ENCODE measurements around the gene MORC3.
"Not testable (repeated sequence)": the region's sequence is repeated elsewhere in the genome, so short reads cannot be mapped to it uniquely, and the experiment has no call there.

DNA sequence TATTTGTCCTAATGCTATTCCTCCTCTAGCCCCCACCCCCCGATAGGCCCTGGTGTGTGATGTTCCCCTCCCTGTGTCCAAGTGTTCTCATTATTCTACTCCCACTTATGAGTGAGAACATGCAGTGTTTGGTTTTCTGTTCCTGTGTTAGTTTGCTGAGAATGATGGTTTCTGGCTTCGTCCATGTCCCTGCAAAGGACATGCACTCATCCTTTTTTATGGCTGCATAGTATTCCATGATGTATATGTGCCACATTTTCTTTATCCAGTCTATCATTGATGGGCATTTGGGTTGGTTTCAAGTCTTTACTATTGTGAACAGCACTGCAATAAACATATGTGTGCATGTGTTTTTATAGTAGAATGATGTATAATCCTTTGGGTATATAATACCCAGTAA lies 6.6 kb upstream of the MORC3 start:
- not testable (repeated sequence) for TF ChIP-seq POLR2A (IDR thresholded peaks at IDR 0.05)
- TF ChIP-seq, protein P1, sequence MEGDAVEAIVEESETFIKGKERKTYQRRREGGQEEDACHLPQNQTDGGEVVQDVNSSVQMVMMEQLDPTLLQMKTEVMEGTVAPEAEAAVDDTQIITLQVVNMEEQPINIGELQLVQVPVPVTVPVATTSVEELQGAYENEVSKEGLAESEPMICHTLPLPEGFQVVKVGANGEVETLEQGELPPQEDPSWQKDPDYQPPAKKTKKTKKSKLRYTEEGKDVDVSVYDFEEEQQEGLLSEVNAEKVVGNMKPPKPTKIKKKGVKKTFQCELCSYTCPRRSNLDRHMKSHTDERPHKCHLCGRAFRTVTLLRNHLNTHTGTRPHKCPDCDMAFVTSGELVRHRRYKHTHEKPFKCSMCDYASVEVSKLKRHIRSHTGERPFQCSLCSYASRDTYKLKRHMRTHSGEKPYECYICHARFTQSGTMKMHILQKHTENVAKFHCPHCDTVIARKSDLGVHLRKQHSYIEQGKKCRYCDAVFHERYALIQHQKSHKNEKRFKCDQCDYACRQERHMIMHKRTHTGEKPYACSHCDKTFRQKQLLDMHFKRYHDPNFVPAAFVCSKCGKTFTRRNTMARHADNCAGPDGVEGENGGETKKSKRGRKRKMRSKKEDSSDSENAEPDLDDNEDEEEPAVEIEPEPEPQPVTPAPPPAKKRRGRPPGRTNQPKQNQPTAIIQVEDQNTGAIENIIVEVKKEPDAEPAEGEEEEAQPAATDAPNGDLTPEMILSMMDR (IDR thresholded peaks at IDR 0.05) = not testable (repeated sequence)

Data from testis (tissue), 2 donors.